CD14-positive monocyte (primary cell): ENCODE results near the gene TSPOAP1. TPM values are rescaled to one million over a fixed set of nuclear protein-coding genes. Genes with fewer than 3 reads are reported as not detected.
A peak's percentile ranks its signal among the peaks of the same experiment; 100 is the strongest.

Source experiments
- DNase-seq, 3 donors: peaks; one replicate each; pipeline ENCODE4 v3.0.0-alpha.2; 2011 to 2022
- H2AFZ ChIP-seq: 2 replicates; pipeline ENCODE4 v1.6.0; 2012; ENCODE audit warnings: mild to moderate bottlenecking, low read depth, low read length, inconsistent platforms; ENCODE audit not compliant: insufficient read depth, poor library complexity, severe bottlenecking
- H3K27ac ChIP-seq, 2 donors: 1 replicate in 1 of 2; 2 replicates in 1 of 2; pipeline ENCODE4 v1.5.1; 2012 to 2013; ENCODE audit warnings: low read length in 2 of 2, control low read depth in 1 of 2, inconsistent platforms in 1 of 2, low read depth in 1 of 2, mild to moderate bottlenecking in 1 of 2
- H3K27me3 ChIP-seq, 2 donors: one replicate each; pipeline versions ENCODE4 v1.6.0 to v1.6.1; 2011 to 2013; ENCODE audit warnings: low read length in 2 of 2; ENCODE audit not compliant: control insufficient read depth in 2 of 2, insufficient read depth in 2 of 2
- H3K36me3 ChIP-seq, 2 donors: replicated peaks in 1 of 2; 1 replicate in 1 of 2; 2 replicates in 1 of 2; pipeline versions ENCODE4 v1.5.1 to v1.6.1; 2012 to 2013; ENCODE audit warnings: low read length in 2 of 2, control low read depth in 1 of 2, inconsistent platforms in 1 of 2, mild to moderate bottlenecking in 1 of 2; ENCODE audit not compliant: insufficient read depth in 2 of 2, control insufficient read depth in 1 of 2
- H3K4me1 ChIP-seq, 2 donors: 1 replicate in 1 of 2; 2 replicates in 1 of 2; pipeline versions ENCODE4 v1.5.1 to v1.6.1; 2012 to 2013; ENCODE audit warnings: low read length in 2 of 2, control low read depth in 1 of 2, inconsistent platforms in 1 of 2, mild to moderate bottlenecking in 1 of 2, moderate library complexity in 1 of 2; ENCODE audit not compliant: insufficient read depth in 2 of 2, control insufficient read depth in 1 of 2
- H3K4me2 ChIP-seq: replicated peaks from 2 replicates; pipeline ENCODE3; 2012; ENCODE audit warnings: low read length, moderate library complexity, mild to moderate bottlenecking; ENCODE audit not compliant: poor library complexity, severe bottlenecking; ENCODE audit errors: extremely low read depth
- H3K4me3 ChIP-seq, 3 experiments: fragments of 200-600 bp in 1 of 3; sonication (generic) in 1 of 3; replicated peaks in 1 of 3; 1 replicate in 2 of 3; 2 replicates in 1 of 3; pipeline ENCODE4 v1.5.1; 2011 to 2013; ENCODE audit warnings: low read length in 3 of 3, mild to moderate bottlenecking in 3 of 3, control low read depth in 2 of 3, low read depth in 2 of 3, inconsistent platforms in 1 of 3, moderate library complexity in 1 of 3
- H3K79me2 ChIP-seq: 2 replicates; pipeline ENCODE4 v1.6.0; 2012; ENCODE audit warnings: mild to moderate bottlenecking, control low read depth, inconsistent platforms, low read length, moderate library complexity; ENCODE audit not compliant: insufficient read depth
- H3K9ac ChIP-seq: 2 replicates; pipeline ENCODE4 v1.6.0; 2017; ENCODE audit warnings: low read length, mild to moderate bottlenecking; ENCODE audit not compliant: insufficient read depth, poor library complexity, severe bottlenecking
- H3K9me3 ChIP-seq, 2 donors: replicated peaks in 1 of 2; 1 replicate in 1 of 2; 2 replicates in 1 of 2; pipeline versions ENCODE4 v1.5.1 to v1.6.1; 2012 to 2013; ENCODE audit warnings: low read length in 2 of 2, control low read depth in 1 of 2; ENCODE audit not compliant: control insufficient read depth in 1 of 2, insufficient read depth in 1 of 2
- H4K20me1 ChIP-seq: 2 replicates; pipeline ENCODE4 v1.6.0; 2012; ENCODE audit warnings: mild to moderate bottlenecking, low read length, control low read depth, moderate library complexity; ENCODE audit not compliant: insufficient read depth
- H3K27ac Mint-ChIP-seq, 7 donors: one replicate each; pipeline ENCODE4 v1.8.0; 2020; ENCODE audit warnings: mild to moderate bottlenecking in 7 of 7, mixed read lengths in 7 of 7, moderate library complexity in 6 of 7, inconsistent platforms in 2 of 7
- H3K27me3 Mint-ChIP-seq, 3 donors: one replicate each; pipeline ENCODE4 v1.8.0; 2021 to 2022; ENCODE audit warnings: low read depth in 3 of 3, mild to moderate bottlenecking in 3 of 3, mixed read lengths in 3 of 3, moderate library complexity in 3 of 3, inconsistent platforms in 1 of 3
- H3K36me3 Mint-ChIP-seq, 2 donors: one replicate each; pipeline ENCODE4 v1.8.0; 2020; ENCODE audit warnings: mixed read lengths in 2 of 2, inconsistent platforms in 1 of 2, mild to moderate bottlenecking in 1 of 2
- H3K4me1 Mint-ChIP-seq: one replicate; pipeline ENCODE4 v1.8.0; 2020; ENCODE audit warnings: mild to moderate bottlenecking, mixed read lengths
- H3K4me3 Mint-ChIP-seq, 2 donors: one replicate each; pipeline ENCODE4 v1.8.0; 2020; ENCODE audit warnings: mild to moderate bottlenecking in 2 of 2, mixed read lengths in 2 of 2, moderate library complexity in 1 of 2
- H3K9me3 Mint-ChIP-seq, 7 donors: one replicate each; pipeline ENCODE4 v1.8.0; 2020 to 2022; ENCODE audit warnings: mixed read lengths in 7 of 7, mild to moderate bottlenecking in 6 of 7, moderate library complexity in 6 of 7, inconsistent platforms in 2 of 7
- WGBS: methylation state at CpG from one replicate; pipeline ENCODE4 v1.1.5; 2013; ENCODE audit warnings: missing lambda C conversion rate; ENCODE audit not compliant: insufficient coverage; 5-methylcytosine and 5-hydroxymethylcytosine counted together
- intact Hi-C, 2 donors: fragments of 100-400 bp; cut with micrococcal nuclease; formaldehyde crosslinking; loops; one replicate each; pipeline versions ENCODE4 v1.15.0 to v1.15.1; 2023
- polyA plus RNA-seq, 3 donors: library from polyadenylated mRNA; depleted of rRNA in 1 of 3; unstranded in 2 of 3; stranded (reverse) in 1 of 3; fragments of 300-500 nt in 2 of 3; fragments of >200 nt in 1 of 3; fragmentation: Illumina TruSeq in 2 of 3; gene quantifications; 1 replicate in 2 of 3; 2 replicates in 1 of 3; pipeline ENCODE4 v1.2.3, GENCODE V29; 2012 to 2021
- TF ChIP-seq, protein P1 (sequence below): fragments of 200-600 bp; IDR thresholded peaks from one replicate; pipeline ENCODE4 v1.8.0; 2022; ENCODE audit warnings: antibody characterized with exemption, mild to moderate bottlenecking

Gene TSPOAP1
- polyA plus RNA-seq, 3 donors: 0.10 to 14.0 (median 0.18) TPM

DNA sequence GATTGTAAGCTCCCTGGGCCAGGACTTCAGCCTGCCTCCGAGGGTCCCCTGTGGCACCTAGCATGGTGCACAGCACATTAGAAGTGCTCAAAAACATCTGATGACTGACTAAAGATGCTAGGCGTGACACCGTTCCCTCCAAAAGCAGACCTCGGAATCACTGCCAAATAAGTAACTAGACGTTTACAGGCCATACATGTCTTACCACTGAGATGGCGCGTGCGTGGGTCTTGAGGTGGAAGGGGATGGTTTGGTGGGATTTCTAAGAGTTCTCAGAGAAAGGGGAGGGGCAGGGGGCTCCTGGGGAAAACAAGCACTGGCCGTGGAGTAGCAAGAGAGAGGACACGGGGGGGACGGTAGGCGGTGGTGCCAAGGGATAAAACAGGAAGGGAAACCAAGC lies 60.3 kb downstream of the TSPOAP1 start:
- H4K20me1 ChIP-seq: no peaks in the 10 kb centered on the region
- peaks cover 0 to 6% of the 10 kb centered on the region in 2 donors for H3K27me3 ChIP-seq
- H3K4me1 Mint-ChIP-seq: peaks cover 68% of the 10 kb centered on the region
- H3K27ac Mint-ChIP-seq: peak overlapping the region in 1 of 7 donors; percentile 43
- peaks cover 42% of the 10 kb centered on the region for H3K79me2 ChIP-seq
- H3K36me3 ChIP-seq: no peaks in the 10 kb centered on the region
- no peak overlapping the region for H3K27ac ChIP-seq
- TF ChIP-seq, protein P1, sequence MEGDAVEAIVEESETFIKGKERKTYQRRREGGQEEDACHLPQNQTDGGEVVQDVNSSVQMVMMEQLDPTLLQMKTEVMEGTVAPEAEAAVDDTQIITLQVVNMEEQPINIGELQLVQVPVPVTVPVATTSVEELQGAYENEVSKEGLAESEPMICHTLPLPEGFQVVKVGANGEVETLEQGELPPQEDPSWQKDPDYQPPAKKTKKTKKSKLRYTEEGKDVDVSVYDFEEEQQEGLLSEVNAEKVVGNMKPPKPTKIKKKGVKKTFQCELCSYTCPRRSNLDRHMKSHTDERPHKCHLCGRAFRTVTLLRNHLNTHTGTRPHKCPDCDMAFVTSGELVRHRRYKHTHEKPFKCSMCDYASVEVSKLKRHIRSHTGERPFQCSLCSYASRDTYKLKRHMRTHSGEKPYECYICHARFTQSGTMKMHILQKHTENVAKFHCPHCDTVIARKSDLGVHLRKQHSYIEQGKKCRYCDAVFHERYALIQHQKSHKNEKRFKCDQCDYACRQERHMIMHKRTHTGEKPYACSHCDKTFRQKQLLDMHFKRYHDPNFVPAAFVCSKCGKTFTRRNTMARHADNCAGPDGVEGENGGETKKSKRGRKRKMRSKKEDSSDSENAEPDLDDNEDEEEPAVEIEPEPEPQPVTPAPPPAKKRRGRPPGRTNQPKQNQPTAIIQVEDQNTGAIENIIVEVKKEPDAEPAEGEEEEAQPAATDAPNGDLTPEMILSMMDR: no peak
- H3K4me2 ChIP-seq: peak overlapping the region; percentile 16
- no peak overlapping the region for H3K9ac ChIP-seq
- no peak overlapping the region for H3K4me3 ChIP-seq
- WGBS: 12% methylated on average over 7 of the region's 12 CpGs
- peaks cover 40 to 52% of the 10 kb centered on the region in 2 donors for H3K4me1 ChIP-seq
- intact Hi-C loops: no loop called here
- peaks cover 28 to 38% of the 10 kb centered on the region in 2 donors for H3K36me3 Mint-ChIP-seq
- no peak for DNase-seq
- H2AFZ ChIP-seq: peak overlapping the region; percentile 27
- no peaks in the 10 kb centered on the region for H3K9me3 ChIP-seq
- H3K4me3 Mint-ChIP-seq: peak overlapping the region in 1 of 2 donors; percentile 56
- peaks cover 5 to 21% (median 6%) of the 10 kb centered on the region in 3 donors for H3K27me3 Mint-ChIP-seq
- peaks cover 0 to 2% (median 0%) of the 10 kb centered on the region in 7 donors for H3K9me3 Mint-ChIP-seq

DNA sequence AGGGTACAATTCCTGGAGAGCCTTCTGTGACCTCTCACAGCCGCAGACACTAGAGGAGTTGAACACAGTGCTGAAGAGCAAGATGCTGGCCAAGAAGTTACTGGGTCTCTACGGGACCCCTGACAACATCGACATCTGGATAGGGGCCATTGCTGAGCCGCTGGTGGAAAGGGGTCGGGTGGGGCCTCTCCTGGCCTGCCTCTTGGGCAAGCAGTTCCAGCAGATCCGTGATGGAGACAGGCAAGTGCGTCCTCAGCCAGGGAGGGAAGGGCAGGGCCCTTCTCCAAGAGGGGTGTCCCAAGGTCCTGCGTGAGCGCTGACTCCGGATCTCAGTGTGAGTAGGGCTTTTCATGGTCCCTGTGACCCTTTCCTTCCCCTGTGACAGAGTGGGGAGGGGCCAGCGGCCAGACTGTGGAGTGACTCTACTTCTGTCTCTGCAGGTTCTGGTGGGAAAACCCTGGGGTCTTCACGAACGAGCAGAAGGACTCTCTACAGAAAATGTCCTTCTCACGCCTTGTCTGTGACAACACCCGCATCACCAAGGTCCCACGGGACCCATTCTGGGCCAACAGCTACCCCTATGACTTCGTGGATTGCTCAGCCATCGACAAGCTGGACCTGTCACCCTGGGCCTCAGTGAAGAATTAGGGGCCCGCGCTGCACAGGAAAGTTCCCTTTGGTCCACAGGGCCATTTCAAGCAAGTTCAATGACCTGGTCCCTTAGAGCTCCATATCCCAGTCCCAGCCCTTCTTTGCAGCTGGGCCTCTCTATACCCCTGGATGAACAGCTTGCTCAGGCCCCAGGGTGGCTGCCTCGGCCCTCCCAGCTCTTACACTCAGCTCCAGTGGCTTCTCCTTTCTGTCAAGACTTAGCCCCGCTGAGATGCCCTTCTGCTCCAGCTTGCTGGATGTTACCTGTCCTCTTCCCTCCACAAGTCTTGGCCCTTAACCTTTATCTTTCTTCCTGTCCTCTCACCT lies 61.0 kb downstream of the TSPOAP1 start:
- H3K27ac ChIP-seq: no peak overlapping the region
- no peak overlapping the region for H3K4me3 ChIP-seq
- H3K4me1 ChIP-seq: peaks cover 33 to 46% of the 10 kb centered on the region in 2 donors
- intact Hi-C loops: no loop called here
- peak overlapping the region; percentile 27 for H2AFZ ChIP-seq
- H3K4me3 Mint-ChIP-seq: no peak overlapping the region
- peaks cover 25 to 38% of the 10 kb centered on the region in 2 donors for H3K36me3 Mint-ChIP-seq
- peaks cover 61% of the 10 kb centered on the region for H3K4me1 Mint-ChIP-seq
- H3K9me3 Mint-ChIP-seq: peaks cover 0 to 6% (median 0%) of the 10 kb centered on the region in 7 donors
- 20% methylated on average over 22 of the region's 22 CpGs for WGBS
- peak in 1 of 3 donors; percentile 38 for DNase-seq
- H3K27ac Mint-ChIP-seq: peak overlapping the region in 2 of 7 donors; percentile 26 to 43
- peaks cover 3 to 10% of the 10 kb centered on the region in 2 donors for H3K27me3 ChIP-seq
- no peak overlapping the region for H3K9ac ChIP-seq
- no peaks in the 10 kb centered on the region for H3K9me3 ChIP-seq
- no peaks in the 10 kb centered on the region for H4K20me1 ChIP-seq
- no peak overlapping the region for H3K4me2 ChIP-seq
- peaks cover 12 to 28% (median 12%) of the 10 kb centered on the region in 3 donors for H3K27me3 Mint-ChIP-seq
- TF ChIP-seq, protein P1: no peak
- no peaks in the 10 kb centered on the region for H3K36me3 ChIP-seq
- peaks cover 35% of the 10 kb centered on the region for H3K79me2 ChIP-seq
